Measurements from ENCODE around the gene HIVEP3. TPM values are rescaled to one million over a fixed set of nuclear protein-coding genes. Genes with fewer than 3 reads are reported as not detected.

The HIVEP3 gene
- total RNA-seq, 1 experiment from 2014 or later: 2.8 TPM

DNA sequence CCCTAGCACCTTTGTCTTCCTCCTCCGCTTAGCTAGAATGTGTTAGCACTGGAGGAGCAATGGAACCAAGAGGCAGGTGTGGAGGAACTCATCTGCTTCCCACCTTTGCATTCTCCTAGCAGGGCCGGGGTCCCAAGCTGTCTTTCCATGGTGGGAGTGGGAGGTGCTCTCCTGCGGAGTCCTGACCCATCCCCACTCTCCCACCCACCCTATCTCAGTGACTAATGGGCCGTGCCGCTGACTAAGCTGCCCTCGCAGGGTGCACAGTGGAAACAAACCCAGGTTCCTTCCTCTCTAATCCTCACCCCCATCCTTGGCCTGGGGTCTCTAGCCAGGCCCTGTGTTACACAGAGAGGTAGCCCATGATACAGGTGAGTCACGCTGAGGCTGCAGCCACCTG, 177.5 kb downstream of the HIVEP3 start:
- Histone ChIP-seq H3K36me3 (no peaks in the 10 kb centered on the region), H3K4me1 (peaks cover 10% of the 10 kb centered on the region), H3K27ac (no peak overlapping the region), H3K4me3 (no peak overlapping the region), H3K27me3 (no peaks in the 10 kb centered on the region), H3K9me3 (replicated peaks) (no peaks in the 10 kb centered on the region)
- DNase-seq: no peak

GRCh38 chr1:41740630-41741239, 178.0 kb downstream of the HIVEP3 start:
- no peak for DNase-seq
- H3K27ac ChIP-seq: no peak overlapping the region

GRCh38 chr1:41740058-41740457, 178.7 kb downstream of the HIVEP3 start:
- H3K9me3 ChIP-seq (replicated peaks): no peaks in the 10 kb centered on the region
- no peak overlapping the region for H3K27ac ChIP-seq
- H3K4me1 ChIP-seq: peaks cover 16% of the 10 kb centered on the region
- no peaks in the 10 kb centered on the region for H3K27me3 ChIP-seq
- H3K36me3 ChIP-seq: no peaks in the 10 kb centered on the region
- DNase-seq: no peak
- no peak overlapping the region for H3K4me3 ChIP-seq

More at GRCh38 chr1:41740630-41741239, 178.0 kb downstream of the HIVEP3 start:
- no peak overlapping the region for H3K4me3 ChIP-seq
- no peaks in the 10 kb centered on the region for H3K9me3 ChIP-seq (replicated peaks)
- no peaks in the 10 kb centered on the region for H3K36me3 ChIP-seq
- peaks cover 13% of the 10 kb centered on the region for H3K4me1 ChIP-seq
- no peaks in the 10 kb centered on the region for H3K27me3 ChIP-seq

DNA sequence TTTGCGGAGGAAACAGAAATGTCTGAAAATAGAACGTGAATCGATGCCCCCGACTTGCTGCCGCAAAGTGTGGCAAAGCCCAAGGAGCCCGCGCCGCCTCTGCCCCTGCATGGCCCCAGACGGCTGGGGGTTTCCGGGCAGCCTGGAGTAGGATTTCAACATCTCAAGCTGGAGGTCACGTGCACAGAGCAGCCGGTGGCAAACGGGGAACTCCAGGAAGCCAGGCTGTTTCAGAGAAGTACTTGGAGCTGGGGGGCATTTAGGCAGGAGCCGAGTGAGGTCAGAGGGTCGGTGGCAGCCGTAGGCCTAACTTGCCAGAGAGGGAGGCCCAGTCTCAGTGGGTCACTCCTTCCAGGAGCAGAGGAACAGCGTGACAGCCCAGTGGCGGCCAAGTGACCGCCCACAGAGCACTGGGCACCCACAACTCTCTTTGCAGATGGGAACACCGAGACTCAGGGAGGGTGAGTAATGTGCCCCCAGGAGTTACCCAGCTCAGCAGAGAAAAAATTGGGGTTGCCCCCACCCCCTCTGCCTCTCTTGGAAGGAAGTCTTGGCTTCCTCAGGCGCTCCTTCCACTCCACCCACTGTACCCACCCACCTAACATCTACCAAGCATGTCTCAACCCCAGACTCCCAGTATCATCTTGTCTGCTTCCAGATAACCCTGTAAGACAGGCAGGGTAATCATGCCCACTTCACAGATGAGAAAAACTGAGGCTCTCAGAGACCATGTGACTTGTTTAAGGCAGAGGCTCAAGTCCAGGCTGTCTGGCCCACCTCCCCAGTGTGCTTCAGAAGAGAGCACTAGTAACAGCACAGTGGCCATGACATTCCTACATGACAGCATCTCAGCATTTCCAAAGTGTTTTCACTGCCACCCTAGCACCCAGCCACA, 179.4 kb downstream of the HIVEP3 start:
- no peaks in the 10 kb centered on the region for H3K9me3 ChIP-seq (replicated peaks)
- H3K36me3 ChIP-seq: no peaks in the 10 kb centered on the region
- H3K4me1 ChIP-seq: peaks cover 16% of the 10 kb centered on the region
- H3K4me3 ChIP-seq: peak overlapping the region; percentile 34
- DNase-seq: peak; percentile 73 to 77
- no peaks in the 10 kb centered on the region for H3K27me3 ChIP-seq
- H3K27ac ChIP-seq: peak overlapping the region; percentile 34

DNA sequence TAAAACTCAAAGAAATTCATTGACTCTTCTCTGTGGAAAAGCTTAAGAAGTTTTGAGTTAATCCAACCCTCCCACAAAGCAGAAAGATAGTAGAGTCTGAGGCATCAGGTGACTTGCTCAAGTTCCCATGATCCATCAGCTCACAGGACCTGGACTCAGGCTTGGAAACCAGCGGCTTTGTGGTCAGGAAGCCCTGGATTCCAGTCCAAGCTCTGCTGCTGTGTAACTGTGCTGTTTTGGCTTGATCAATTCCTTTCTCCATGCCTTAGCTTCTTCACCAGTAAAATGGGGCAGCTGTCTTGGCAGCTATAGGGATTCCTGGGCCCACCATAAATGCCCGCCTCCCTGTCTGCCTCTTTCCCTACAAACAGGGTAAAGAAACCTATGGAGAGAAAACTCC, 180.2 kb downstream of the HIVEP3 start:
- Histone ChIP-seq H3K4me1 (peaks cover 16% of the 10 kb centered on the region), H3K36me3 (no peaks in the 10 kb centered on the region), H3K27ac (peak overlapping the region; percentile 34), H3K4me3 (peak overlapping the region; percentile 34), H3K27me3 (no peaks in the 10 kb centered on the region), H3K9me3 (replicated peaks) (no peaks in the 10 kb centered on the region)
- DNase-seq: no peak

DNA sequence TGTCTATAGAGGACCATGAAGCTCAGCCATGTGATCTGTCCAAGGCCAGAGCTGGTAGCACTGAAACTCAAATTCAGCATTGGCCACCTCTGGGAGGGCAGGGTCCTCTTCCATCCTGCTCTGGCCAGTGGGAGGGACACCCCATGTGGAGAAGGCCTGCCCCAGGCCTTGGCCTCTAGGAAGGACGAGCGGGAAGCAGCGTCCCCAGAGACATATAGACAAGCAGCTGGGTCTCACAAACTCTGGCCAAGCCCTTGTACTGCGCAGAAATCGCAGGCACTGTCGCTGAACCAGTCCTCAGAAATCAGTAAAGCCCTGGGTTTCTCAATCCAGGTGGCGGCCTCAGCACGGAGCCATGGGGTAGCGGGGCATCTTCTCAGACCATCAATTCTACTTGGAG, 180.7 kb downstream of the HIVEP3 start:
- no peak overlapping the region for H3K27ac ChIP-seq
- H3K27me3 ChIP-seq: no peaks in the 10 kb centered on the region
- peaks cover 16% of the 10 kb centered on the region for H3K4me1 ChIP-seq
- no peak overlapping the region for H3K4me3 ChIP-seq
- no peak for DNase-seq
- no peaks in the 10 kb centered on the region for H3K36me3 ChIP-seq
- no peaks in the 10 kb centered on the region for H3K9me3 ChIP-seq (replicated peaks)

- Histone ChIP-seq H3K36me3 (no peaks in the 10 kb centered on the region), H3K9me3 (replicated peaks) (no peaks in the 10 kb centered on the region), H3K27me3 (no peaks in the 10 kb centered on the region), H3K27ac (no peak overlapping the region), H3K4me3 (no peak overlapping the region), H3K4me1 (peaks cover 16% of the 10 kb centered on the region)
- no peak for DNase-seq
Measured at GRCh38 chr1:41735631-41736260, 183.0 kb downstream of the HIVEP3 start.

GRCh38 chr1:41735139-41735538, 183.6 kb downstream of the HIVEP3 start:
- no peak overlapping the region for H3K4me3 ChIP-seq
- peaks cover 16% of the 10 kb centered on the region for H3K4me1 ChIP-seq
- no peaks in the 10 kb centered on the region for H3K36me3 ChIP-seq
- no peak overlapping the region for H3K27ac ChIP-seq
- no peak for DNase-seq
- no peaks in the 10 kb centered on the region for H3K9me3 ChIP-seq (replicated peaks)
- no peaks in the 10 kb centered on the region for H3K27me3 ChIP-seq

- Histone ChIP-seq H3K9me3 (replicated peaks) (no peaks in the 10 kb centered on the region), H3K27me3 (no peaks in the 10 kb centered on the region), H3K27ac (no peak overlapping the region), H3K36me3 (no peaks in the 10 kb centered on the region), H3K4me1 (peaks cover 14% of the 10 kb centered on the region), H3K4me3 (no peak overlapping the region)
- DNase-seq: no peak
Measured at GRCh38 chr1:41734201-41734970, 184.3 kb downstream of the HIVEP3 start.

DNA sequence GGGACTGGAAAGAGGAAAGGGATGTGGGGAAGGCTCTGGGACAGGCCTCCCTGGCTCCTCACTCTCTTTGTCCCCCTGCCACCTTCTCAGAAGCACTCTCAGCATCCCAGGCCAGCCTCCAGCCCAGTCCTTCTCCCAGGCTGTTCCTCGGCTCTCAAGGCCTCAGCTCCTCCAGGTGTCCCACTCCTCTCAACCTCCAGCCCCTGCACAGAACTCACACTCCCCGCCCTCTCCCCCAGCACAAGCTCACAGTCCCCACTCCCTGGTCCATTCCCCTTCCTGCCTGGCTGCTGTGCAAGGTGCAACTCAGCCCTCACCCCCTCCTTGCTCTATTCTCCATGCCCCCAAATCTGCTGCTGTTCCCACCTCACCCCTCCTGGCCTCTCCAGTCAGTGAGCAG, 185.0 kb downstream of the HIVEP3 start:
- Histone ChIP-seq H3K36me3 (no peaks in the 10 kb centered on the region), H3K4me3 (no peak overlapping the region), H3K4me1 (peaks cover 18% of the 10 kb centered on the region), H3K27ac (no peak overlapping the region), H3K27me3 (no peaks in the 10 kb centered on the region), H3K9me3 (replicated peaks) (no peaks in the 10 kb centered on the region)
- no peak for DNase-seq

DNA sequence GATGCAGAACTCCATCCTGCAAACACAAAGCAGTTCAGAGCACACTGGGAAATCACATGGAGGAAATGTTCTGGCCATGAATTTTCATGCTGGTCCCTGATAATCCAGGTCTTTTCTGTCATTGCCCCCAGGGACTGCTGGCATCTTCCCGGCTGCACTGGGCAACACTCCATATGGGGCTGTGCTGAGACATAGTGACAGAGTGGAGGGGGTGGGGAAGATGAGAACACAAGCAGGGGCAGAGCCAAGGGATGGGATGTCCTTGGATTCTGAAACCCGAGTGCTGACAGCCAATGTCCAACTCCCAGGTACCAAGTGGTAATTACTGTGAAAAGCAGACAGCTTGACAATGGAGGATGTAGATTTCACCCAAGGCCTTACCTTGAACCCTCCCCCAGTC, 185.7 kb downstream of the HIVEP3 start:
- no peaks in the 10 kb centered on the region for H3K9me3 ChIP-seq (replicated peaks)
- no peak overlapping the region for H3K27ac ChIP-seq
- H3K36me3 ChIP-seq: no peaks in the 10 kb centered on the region
- DNase-seq: no peak
- H3K4me3 ChIP-seq: no peak overlapping the region
- H3K4me1 ChIP-seq: peaks cover 20% of the 10 kb centered on the region
- H3K27me3 ChIP-seq: no peaks in the 10 kb centered on the region

DNA sequence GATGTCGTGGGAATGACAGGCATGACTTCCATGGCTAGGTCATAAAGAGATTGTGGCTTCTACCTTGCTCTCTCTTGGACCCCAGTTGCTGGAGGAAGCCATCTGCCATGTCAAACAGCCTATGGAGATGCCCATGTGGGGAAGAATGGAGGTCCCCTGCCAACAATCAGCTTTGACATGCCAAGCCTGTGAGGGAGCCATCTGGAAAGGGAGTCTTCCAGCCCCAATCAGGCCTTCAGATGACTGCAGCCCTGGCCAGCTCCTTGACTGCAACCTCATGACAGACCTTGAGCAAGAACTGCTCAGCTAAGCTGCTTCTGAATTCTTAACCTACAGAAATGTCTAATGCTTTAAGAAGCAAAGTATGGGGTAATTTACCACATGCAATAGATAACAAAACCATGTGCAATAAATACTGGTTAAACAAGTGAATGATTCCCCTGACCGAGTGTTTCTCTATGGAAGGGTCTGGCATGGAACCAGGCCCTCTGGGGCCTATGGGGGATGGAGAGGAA, 187.1 kb downstream of the HIVEP3 start:
- no peak for DNase-seq
- Histone ChIP-seq H3K36me3 (no peaks in the 10 kb centered on the region), H3K4me3 (no peak overlapping the region), H3K27ac (no peak overlapping the region), H3K4me1 (peaks cover 26% of the 10 kb centered on the region), H3K27me3 (no peaks in the 10 kb centered on the region), H3K9me3 (replicated peaks) (no peaks in the 10 kb centered on the region)

GRCh38 chr1:41730806-41731205, 187.9 kb downstream of the HIVEP3 start:
- Histone ChIP-seq H3K27ac (no peak overlapping the region), H3K4me3 (no peak overlapping the region), H3K9me3 (replicated peaks) (no peaks in the 10 kb centered on the region), H3K4me1 (peaks cover 23% of the 10 kb centered on the region), H3K27me3 (no peaks in the 10 kb centered on the region), H3K36me3 (no peaks in the 10 kb centered on the region)
- DNase-seq: no peak

DNA sequence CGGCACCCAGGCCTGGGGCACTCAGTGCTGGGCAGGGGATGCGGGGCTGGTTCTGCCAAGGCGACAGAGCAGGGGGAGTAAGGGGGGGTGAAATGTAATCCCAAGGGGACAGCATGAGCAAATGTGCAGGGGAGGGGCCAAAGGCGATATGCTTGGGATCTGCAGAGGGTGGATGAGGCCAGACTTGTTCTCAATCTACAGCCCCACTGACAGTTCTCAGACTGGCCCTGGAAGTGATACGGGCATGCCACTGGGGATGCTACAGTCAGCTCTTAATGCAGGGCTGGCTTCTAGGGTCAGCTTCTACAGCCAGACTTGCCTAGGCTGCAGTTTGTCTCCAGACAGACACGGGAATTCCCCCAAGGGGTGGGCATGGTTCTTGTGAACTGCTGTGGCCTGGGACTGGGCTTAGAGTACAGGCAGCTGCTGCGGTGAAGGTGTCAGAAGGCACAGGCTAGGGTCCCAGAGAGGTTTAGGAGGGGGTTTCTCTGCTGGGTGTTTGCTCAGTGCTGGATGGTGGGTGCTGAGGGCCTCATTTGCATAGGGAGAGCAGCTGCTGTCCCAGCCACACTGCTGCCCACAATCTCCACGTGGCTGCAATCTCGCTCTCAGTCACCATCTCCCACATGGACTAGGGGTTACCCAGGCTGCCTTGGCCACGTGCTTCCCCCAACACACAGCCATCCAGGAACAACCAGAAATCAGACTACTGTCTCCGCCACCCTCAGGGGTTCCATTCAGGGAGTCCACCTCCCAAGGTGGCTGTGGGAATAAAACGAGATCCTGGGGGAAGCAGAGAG, 190.1 kb downstream of the HIVEP3 start:
- Histone ChIP-seq H3K4me3 (no peak overlapping the region), H3K36me3 (no peaks in the 10 kb centered on the region), H3K9me3 (replicated peaks) (no peaks in the 10 kb centered on the region), H3K27ac (peak overlapping the region; percentile 51), H3K27me3 (no peaks in the 10 kb centered on the region; the same call in 1 of the 2 replicates), H3K4me1 (peaks cover 24% of the 10 kb centered on the region)
- DNase-seq: peak; percentile 89 to 90

All from SJCRH30 (cell line).